Measurements from ENCODE around the gene GNGT1.
"Not testable (repeated sequence)": the region's sequence is repeated elsewhere in the genome, so short reads cannot be mapped to it uniquely, and the experiment has no call there.

GNGT1 gene

GRCh38 chr7:93910076-93910994 is 4.0 kb downstream of the GNGT1 start:
- no peak for DNase-seq

- not testable (repeated sequence) for DNase-seq
Measured at GRCh38 chr7:93911242-93911641, 4.9 kb downstream of the GNGT1 start.

- not testable (repeated sequence) for DNase-seq
Measured at GRCh38 chr7:93911661-93912060, 5.3 kb downstream of the GNGT1 start.

GRCh38 chr7:93913197-93913596 is 6.8 kb downstream of the GNGT1 start:
- DNase-seq, result no peak

- DNase-seq, result no peak
Measured at GRCh38 chr7:93914581-93915066, 8.3 kb downstream of the GNGT1 start.

GRCh38 chr7:93915206-93915842 is 9.0 kb downstream of the GNGT1 start:
- DNase-seq, result not testable (repeated sequence)

- not testable (repeated sequence) for DNase-seq
Measured at GRCh38 chr7:93915888-93916287, 9.5 kb downstream of the GNGT1 start.

GRCh38 chr7:93916315-93916714 is 9.9 kb downstream of the GNGT1 start:
- DNase-seq, result not testable (repeated sequence)

- DNase-seq, result no peak
Measured at GRCh38 chr7:93920496-93921182, 14.3 kb downstream of the GNGT1 start.

GRCh38 chr7:93921186-93921585 is 14.8 kb downstream of the GNGT1 start:
- DNase-seq, result no peak

GRCh38 chr7:93921607-93922566 is 15.5 kb downstream of the GNGT1 start, which contains the start of gene GNG11:
Gene GNG11, plus strand, starts transcription at chr7:93921735. Its CDS starts 403 bp downstream, at chr7:93922138.
- peak; percentile 52 for DNase-seq

GRCh38 chr7:93923296-93923695 is 16.9 kb downstream of the GNGT1 start:
- no peak for DNase-seq

GRCh38 chr7:93923942-93924341 is 17.6 kb downstream of the GNGT1 start:
- no peak for DNase-seq

GRCh38 chr7:93926800-93927199 is 20.4 kb downstream of the GNGT1 start:
- no peak for DNase-seq

- DNase-seq, result no peak
Measured at GRCh38 chr7:93927585-93927984, 21.2 kb downstream of the GNGT1 start.

GRCh38 chr7:93931655-93932054 is 25.3 kb downstream of the GNGT1 start:
- no peak for DNase-seq

- no peak for DNase-seq
Measured at GRCh38 chr7:93933156-93933555, 26.8 kb downstream of the GNGT1 start.

- no peak for DNase-seq
Measured at GRCh38 chr7:93935102-93935501, 28.7 kb downstream of the GNGT1 start.

- DNase-seq, result no peak
Measured at GRCh38 chr7:93937818-93938217, 31.5 kb downstream of the GNGT1 start.

- DNase-seq, result no peak
Measured at GRCh38 chr7:93938293-93938692, 31.9 kb downstream of the GNGT1 start.

- DNase-seq, result no peak
Measured at GRCh38 chr7:93941945-93942344, 35.6 kb downstream of the GNGT1 start.

All from activated CD4-positive, alpha-beta T cell treated with anti-CD3 and anti-CD28 coated beads for 48 hours (primary cell).